ENCODE measurements around the gene NAP1L1.

DNA sequence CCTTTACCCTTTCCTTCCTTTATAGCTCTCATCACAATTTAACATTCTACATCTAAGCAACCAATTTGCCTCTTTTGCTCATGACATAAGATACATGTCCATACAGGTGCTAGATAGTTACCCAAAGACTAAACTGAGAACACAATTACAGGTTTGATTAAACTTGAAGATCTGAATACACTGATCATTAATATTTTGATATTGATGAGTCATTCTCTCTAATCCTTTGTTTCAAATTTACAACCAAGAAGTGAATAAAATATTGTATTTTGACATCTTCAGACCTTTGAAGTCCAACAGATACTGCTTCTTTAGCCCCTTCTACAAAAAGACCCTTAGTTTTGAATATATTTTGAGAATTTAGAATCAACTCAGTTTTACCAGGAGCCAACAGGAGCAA lies 2.6 kb downstream of the NAP1L1 start:
- TF ChIP-seq, protein P1, sequence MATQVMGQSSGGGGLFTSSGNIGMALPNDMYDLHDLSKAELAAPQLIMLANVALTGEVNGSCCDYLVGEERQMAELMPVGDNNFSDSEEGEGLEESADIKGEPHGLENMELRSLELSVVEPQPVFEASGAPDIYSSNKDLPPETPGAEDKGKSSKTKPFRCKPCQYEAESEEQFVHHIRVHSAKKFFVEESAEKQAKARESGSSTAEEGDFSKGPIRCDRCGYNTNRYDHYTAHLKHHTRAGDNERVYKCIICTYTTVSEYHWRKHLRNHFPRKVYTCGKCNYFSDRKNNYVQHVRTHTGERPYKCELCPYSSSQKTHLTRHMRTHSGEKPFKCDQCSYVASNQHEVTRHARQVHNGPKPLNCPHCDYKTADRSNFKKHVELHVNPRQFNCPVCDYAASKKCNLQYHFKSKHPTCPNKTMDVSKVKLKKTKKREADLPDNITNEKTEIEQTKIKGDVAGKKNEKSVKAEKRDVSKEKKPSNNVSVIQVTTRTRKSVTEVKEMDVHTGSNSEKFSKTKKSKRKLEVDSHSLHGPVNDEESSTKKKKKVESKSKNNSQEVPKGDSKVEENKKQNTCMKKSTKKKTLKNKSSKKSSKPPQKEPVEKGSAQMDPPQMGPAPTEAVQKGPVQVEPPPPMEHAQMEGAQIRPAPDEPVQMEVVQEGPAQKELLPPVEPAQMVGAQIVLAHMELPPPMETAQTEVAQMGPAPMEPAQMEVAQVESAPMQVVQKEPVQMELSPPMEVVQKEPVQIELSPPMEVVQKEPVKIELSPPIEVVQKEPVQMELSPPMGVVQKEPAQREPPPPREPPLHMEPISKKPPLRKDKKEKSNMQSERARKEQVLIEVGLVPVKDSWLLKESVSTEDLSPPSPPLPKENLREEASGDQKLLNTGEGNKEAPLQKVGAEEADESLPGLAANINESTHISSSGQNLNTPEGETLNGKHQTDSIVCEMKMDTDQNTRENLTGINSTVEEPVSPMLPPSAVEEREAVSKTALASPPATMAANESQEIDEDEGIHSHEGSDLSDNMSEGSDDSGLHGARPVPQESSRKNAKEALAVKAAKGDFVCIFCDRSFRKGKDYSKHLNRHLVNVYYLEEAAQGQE (IDR thresholded peaks at IDR 0.05; ENCODE audit: insufficient replicate concordance, low read depth) = no peak
- TF ChIP-seq, protein P2, sequence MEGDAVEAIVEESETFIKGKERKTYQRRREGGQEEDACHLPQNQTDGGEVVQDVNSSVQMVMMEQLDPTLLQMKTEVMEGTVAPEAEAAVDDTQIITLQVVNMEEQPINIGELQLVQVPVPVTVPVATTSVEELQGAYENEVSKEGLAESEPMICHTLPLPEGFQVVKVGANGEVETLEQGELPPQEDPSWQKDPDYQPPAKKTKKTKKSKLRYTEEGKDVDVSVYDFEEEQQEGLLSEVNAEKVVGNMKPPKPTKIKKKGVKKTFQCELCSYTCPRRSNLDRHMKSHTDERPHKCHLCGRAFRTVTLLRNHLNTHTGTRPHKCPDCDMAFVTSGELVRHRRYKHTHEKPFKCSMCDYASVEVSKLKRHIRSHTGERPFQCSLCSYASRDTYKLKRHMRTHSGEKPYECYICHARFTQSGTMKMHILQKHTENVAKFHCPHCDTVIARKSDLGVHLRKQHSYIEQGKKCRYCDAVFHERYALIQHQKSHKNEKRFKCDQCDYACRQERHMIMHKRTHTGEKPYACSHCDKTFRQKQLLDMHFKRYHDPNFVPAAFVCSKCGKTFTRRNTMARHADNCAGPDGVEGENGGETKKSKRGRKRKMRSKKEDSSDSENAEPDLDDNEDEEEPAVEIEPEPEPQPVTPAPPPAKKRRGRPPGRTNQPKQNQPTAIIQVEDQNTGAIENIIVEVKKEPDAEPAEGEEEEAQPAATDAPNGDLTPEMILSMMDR (IDR thresholded peaks at IDR 0.05; ENCODE audit: insufficient read depth, low read length) = no peak
